22Rv1 (cell line): ENCODE measurements around the gene CA10.

Source experiments
- CTCF ChIP-seq: fragments of 450-650 bp; IDR thresholded peaks from 2 replicates; pipeline ENCODE4 v1.5.1; 2017; ENCODE audit warnings: mild to moderate bottlenecking
- ZFX ChIP-seq: fragments of 450-650 bp; IDR thresholded peaks from 2 replicates; pipeline ENCODE4 v1.6.1; 2017; ENCODE audit warnings: antibody characterized with exemption, borderline replicate concordance

- TF ChIP-seq CTCF (no peak), ZFX (no peak)
Measured at GRCh38 chr17:52145476-52145875, 13.0 kb downstream of the CA10 start.
